H9 (cell line): ENCODE measurements around the gene CSNK1A1L. TPM values are rescaled to one million over a fixed set of nuclear protein-coding genes. Genes with fewer than 3 reads are reported as not detected.

ENCODE experiments used
- DNase-seq: peaks from one replicate; pipeline ENCODE4 v3.0.0-alpha.2; 2017
- H2AFZ ChIP-seq: one replicate; pipeline ENCODE4 v1.6.1; 2013; ENCODE audit warnings: mild to moderate bottlenecking, low read length, control low read depth, moderate library complexity
- H2AK5ac ChIP-seq: 2 replicates; pipeline ENCODE4 v1.6.1; 2013; ENCODE audit warnings: low read length, control low read depth, mixed read lengths; ENCODE audit not compliant: insufficient read length
- H2BK120ac ChIP-seq: one replicate; pipeline ENCODE4 v1.6.1; 2013; ENCODE audit warnings: low read depth, mild to moderate bottlenecking, low read length, control low read depth, inconsistent platforms; ENCODE audit not compliant: poor library complexity, severe bottlenecking
- H2BK12ac ChIP-seq: 2 replicates; pipeline ENCODE4 v1.6.1; 2013; ENCODE audit warnings: low read length, control low read depth, mixed read lengths, low read depth; ENCODE audit not compliant: insufficient read length
- H2BK15ac ChIP-seq: 2 replicates; pipeline ENCODE4 v1.6.1; 2013; ENCODE audit warnings: low read depth, low read length, control low read depth
- H2BK20ac ChIP-seq: one replicate; pipeline ENCODE4 v1.6.1; 2013; ENCODE audit warnings: low read depth, mild to moderate bottlenecking, low read length, control low read depth, inconsistent platforms; ENCODE audit not compliant: poor library complexity, severe bottlenecking
- H2BK5ac ChIP-seq: 2 replicates; pipeline ENCODE4 v1.6.1; 2013; ENCODE audit warnings: low read length, control low read depth, mixed read lengths; ENCODE audit not compliant: insufficient read length
- H3K14ac ChIP-seq: 2 replicates; pipeline ENCODE4 v1.6.1; 2013; ENCODE audit warnings: low read length, control low read depth; ENCODE audit not compliant: insufficient read depth
- H3K18ac ChIP-seq: 2 replicates; pipeline ENCODE4 v1.6.1; 2013; ENCODE audit warnings: low read depth, mild to moderate bottlenecking, mixed read lengths, low read length, control low read depth; ENCODE audit not compliant: insufficient read length
- H3K23ac ChIP-seq: 2 replicates; pipeline ENCODE4 v1.6.1; 2013; ENCODE audit warnings: low read length, control low read depth, mixed read lengths, low read depth; ENCODE audit not compliant: insufficient read length
- H3K23me2 ChIP-seq: 2 replicates; pipeline ENCODE4 v1.6.1; 2013; ENCODE audit warnings: low read depth, mild to moderate bottlenecking, mixed read lengths, low read length, control low read depth; ENCODE audit not compliant: insufficient read length, poor library complexity, severe bottlenecking
- H3K27ac ChIP-seq: 2 replicates; pipeline ENCODE4 v1.5.1; 2013; ENCODE audit warnings: low read length, control low read depth, mixed read lengths, low read depth; ENCODE audit not compliant: insufficient read length
- H3K27me3 ChIP-seq: 2 replicates; pipeline ENCODE4 v1.6.1; 2013; ENCODE audit warnings: low read length, control low read depth, inconsistent platforms; ENCODE audit not compliant: insufficient read depth
- H3K4ac ChIP-seq: 2 replicates; pipeline ENCODE4 v1.6.1; 2013; ENCODE audit warnings: low read depth, mild to moderate bottlenecking, control low read depth, inconsistent platforms, low read length, moderate library complexity
- H3K4me1 ChIP-seq: 2 replicates; pipeline ENCODE4 v1.6.1; 2013; ENCODE audit warnings: low read length, control low read depth, inconsistent platforms; ENCODE audit not compliant: insufficient read depth
- H3K4me2 ChIP-seq: 2 replicates; pipeline ENCODE4 v1.6.1; 2013; ENCODE audit warnings: low read length, control low read depth, mixed read lengths; ENCODE audit not compliant: insufficient read length, insufficient read depth
- H3K56ac ChIP-seq: 2 replicates; pipeline ENCODE4 v1.6.1; 2013; ENCODE audit warnings: low read depth, mild to moderate bottlenecking, mixed read lengths, low read length, control low read depth; ENCODE audit not compliant: insufficient read length
- H3K79me1 ChIP-seq: 2 replicates; pipeline ENCODE4 v1.6.1; 2013; ENCODE audit warnings: low read depth, mild to moderate bottlenecking, moderate library complexity, low read length, control low read depth, inconsistent platforms; ENCODE audit not compliant: insufficient read depth, poor library complexity, severe bottlenecking
- H3K79me2 ChIP-seq: 2 replicates; pipeline ENCODE4 v1.6.1; 2013; ENCODE audit warnings: low read length, control low read depth, inconsistent platforms; ENCODE audit not compliant: insufficient read depth
- H3K9ac ChIP-seq: 2 replicates; pipeline ENCODE4 v1.6.1; 2013; ENCODE audit warnings: low read length, control low read depth, mixed read lengths; ENCODE audit not compliant: insufficient read length; ENCODE audit errors: extremely low read depth
- H3K9me3 ChIP-seq: one replicate; pipeline ENCODE4 v1.6.1; 2013; ENCODE audit warnings: low read depth, low read length, inconsistent platforms; ENCODE audit not compliant: control insufficient read depth
- H3T11ph ChIP-seq: one replicate; pipeline ENCODE4 v1.6.1; 2013; ENCODE audit warnings: mild to moderate bottlenecking, low read length, control low read depth, inconsistent platforms
- H4K20me1 ChIP-seq: one replicate; pipeline ENCODE4 v1.6.1; 2013; ENCODE audit not compliant: control insufficient read depth, insufficient read length, insufficient read depth
- H4K5ac ChIP-seq: 2 replicates; pipeline ENCODE4 v1.6.1; 2013; ENCODE audit warnings: low read depth, mild to moderate bottlenecking, mixed read lengths, low read length, control low read depth; ENCODE audit not compliant: insufficient read length
- H4K8ac ChIP-seq: replicated peaks from 2 replicates; pipeline ENCODE4 v1.6.1; 2013; ENCODE audit warnings: low read length, control low read depth, mixed read lengths, low read depth; ENCODE audit not compliant: insufficient read length
- H4K91ac ChIP-seq: 2 replicates; pipeline ENCODE4 v1.6.1; 2013; ENCODE audit warnings: low read depth, mild to moderate bottlenecking, moderate library complexity, mixed read lengths, low read length, control low read depth; ENCODE audit not compliant: insufficient read length
- H3K27ac Mint-ChIP-seq, 3 experiments: 2 replicates in 2 of 3; 3 replicates in 1 of 3; pipeline ENCODE4 v1.8.0; 2020 to 2021; ENCODE audit warnings: mixed read lengths in 3 of 3, mild to moderate bottlenecking in 1 of 3, moderate library complexity in 1 of 3
- H3K27me3 Mint-ChIP-seq: 2 replicates; pipeline ENCODE4 v1.8.0; 2021; ENCODE audit warnings: low read depth, mild to moderate bottlenecking, moderate library complexity, mixed read lengths
- H3K36me3 Mint-ChIP-seq, 3 experiments: 2 replicates in 2 of 3; 3 replicates in 1 of 3; pipeline ENCODE4 v1.8.0; 2020 to 2021; ENCODE audit warnings: low read depth in 3 of 3, mixed read lengths in 3 of 3; ENCODE audit not compliant: insufficient read depth in 1 of 3
- H3K4me1 Mint-ChIP-seq, 2 experiments: 2 replicates each; pipeline ENCODE4 v1.8.0; 2020; ENCODE audit warnings: mixed read lengths in 2 of 2
- H3K4me3 Mint-ChIP-seq, 2 experiments: 2 replicates in 1 of 2; 3 replicates in 1 of 2; pipeline ENCODE4 v1.8.0; 2020 to 2021; ENCODE audit warnings: mild to moderate bottlenecking in 2 of 2, mixed read lengths in 2 of 2, moderate library complexity in 1 of 2
- H3K9me3 Mint-ChIP-seq, 2 experiments: 2 replicates in 1 of 2; 3 replicates in 1 of 2; pipeline ENCODE4 v1.8.0; 2020; ENCODE audit warnings: mild to moderate bottlenecking in 2 of 2, mixed read lengths in 2 of 2, moderate library complexity in 1 of 2
- WGBS: extraction: QIAGEN DNeasy Blood & Tissue Kit; methylation state at CpG from one replicate; pipeline ENCODE4 v1.1.7; 2013; ENCODE audit warnings: missing lambda C conversion rate, low lambda C conversion rate, mixed read lengths; ENCODE audit not compliant: insufficient read length; ENCODE audit errors: extremely low coverage; 5-methylcytosine and 5-hydroxymethylcytosine counted together
- total RNA-seq: library from RNA; stranded (reverse); gene quantifications from 2 replicates; pipeline ENCODE4 v1.2.1, GENCODE V29; 2021
- TF ChIP-seq, protein P1 (sequence below): fragments of 200-600 bp; sonication (generic); conservative IDR thresholded peaks from 3 replicates; pipeline ENCODE4 v1.8.0; 2021; ENCODE audit warnings: antibody characterized with exemption, mild to moderate bottlenecking

Gene CSNK1A1L
- total RNA-seq, 1 experiment from 2014 or later = not detected

DNA sequence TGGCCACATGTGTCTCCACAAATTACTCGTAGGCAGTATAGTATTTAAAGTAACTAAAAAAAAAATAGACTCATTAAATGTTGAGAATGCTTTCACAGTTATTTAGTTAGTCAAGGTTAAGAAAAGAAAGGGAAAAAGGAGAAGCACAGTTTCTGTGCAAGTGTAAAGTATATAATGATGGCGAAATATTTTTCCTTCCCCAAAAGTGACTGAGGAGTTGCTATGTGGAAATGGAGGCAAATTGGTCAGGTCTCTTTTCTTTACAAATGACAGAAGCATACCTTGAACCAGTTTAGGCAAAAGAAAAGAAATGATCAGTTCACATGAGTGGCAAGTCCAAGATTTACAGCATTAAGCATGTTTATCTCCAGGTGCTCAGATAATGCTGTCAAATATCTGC is 18.0 kb downstream of the CSNK1A1L start:
- Histone ChIP-seq H2BK20ac (no peak overlapping the region), H3K9ac (no peak overlapping the region), H3K23ac (no peak overlapping the region), H4K8ac (no peak overlapping the region), H2BK120ac (no peak overlapping the region), H2BK12ac (no peak overlapping the region), H4K91ac (no peak overlapping the region), H4K5ac (no peak overlapping the region), H2BK5ac (no peak overlapping the region), H3K9me3 (no peaks in the 10 kb centered on the region), H2AK5ac (no peak overlapping the region), H3K14ac (no peak overlapping the region), H3K4me2 (no peak overlapping the region), H3K4ac (no peak overlapping the region), H3K18ac (no peak overlapping the region), H3K23me2 (no peaks in the 10 kb centered on the region), H3K79me1 (no peaks in the 10 kb centered on the region), H3K27ac (no peak overlapping the region), H3K79me2 (no peaks in the 10 kb centered on the region), H3K4me1 (no peaks in the 10 kb centered on the region), H2AFZ (no peak overlapping the region), H3T11ph (no peak overlapping the region), H3K27me3 (no peaks in the 10 kb centered on the region), H4K20me1 (no peaks in the 10 kb centered on the region), H2BK15ac (no peak overlapping the region), H3K56ac (no peak overlapping the region)
- H3K27ac Mint-ChIP-seq = no peak overlapping the region
- no CpG with 5 or more reads among the region's 2 CpGs for WGBS
- no peak overlapping the region for H3K4me3 Mint-ChIP-seq
- H3K4me1 Mint-ChIP-seq = peaks cover 0 to 2% of the 10 kb centered on the region in 2 experiments; a peak in 1 of 4 replicates
- DNase-seq = no peak
- no peaks in the 10 kb centered on the region for H3K9me3 Mint-ChIP-seq
- H3K27me3 Mint-ChIP-seq = no peaks in the 10 kb centered on the region
- TF ChIP-seq, protein P1, sequence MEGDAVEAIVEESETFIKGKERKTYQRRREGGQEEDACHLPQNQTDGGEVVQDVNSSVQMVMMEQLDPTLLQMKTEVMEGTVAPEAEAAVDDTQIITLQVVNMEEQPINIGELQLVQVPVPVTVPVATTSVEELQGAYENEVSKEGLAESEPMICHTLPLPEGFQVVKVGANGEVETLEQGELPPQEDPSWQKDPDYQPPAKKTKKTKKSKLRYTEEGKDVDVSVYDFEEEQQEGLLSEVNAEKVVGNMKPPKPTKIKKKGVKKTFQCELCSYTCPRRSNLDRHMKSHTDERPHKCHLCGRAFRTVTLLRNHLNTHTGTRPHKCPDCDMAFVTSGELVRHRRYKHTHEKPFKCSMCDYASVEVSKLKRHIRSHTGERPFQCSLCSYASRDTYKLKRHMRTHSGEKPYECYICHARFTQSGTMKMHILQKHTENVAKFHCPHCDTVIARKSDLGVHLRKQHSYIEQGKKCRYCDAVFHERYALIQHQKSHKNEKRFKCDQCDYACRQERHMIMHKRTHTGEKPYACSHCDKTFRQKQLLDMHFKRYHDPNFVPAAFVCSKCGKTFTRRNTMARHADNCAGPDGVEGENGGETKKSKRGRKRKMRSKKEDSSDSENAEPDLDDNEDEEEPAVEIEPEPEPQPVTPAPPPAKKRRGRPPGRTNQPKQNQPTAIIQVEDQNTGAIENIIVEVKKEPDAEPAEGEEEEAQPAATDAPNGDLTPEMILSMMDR = no peak
- H3K36me3 Mint-ChIP-seq = no peaks in the 10 kb centered on the region
